Suprapubic skin (tissue), 4 donors: ENCODE data around the gene SMARCC1. TPM values are rescaled to one million over a fixed set of nuclear protein-coding genes. Genes with fewer than 3 reads are reported as not detected.

ENCODE experiments used
- DNase-seq, 2 donors: peaks; one replicate each; pipeline ENCODE4 v3.0.0-alpha.2; 2019; ENCODE audit warnings: low spot score in 2 of 2
- H3K27ac ChIP-seq: fragments of 200-600 bp; sonication (generic); one replicate; pipeline ENCODE4 v1.5.1; 2019
- H3K27me3 ChIP-seq: fragments of 200-600 bp; sonication (generic); one replicate; pipeline ENCODE4 v1.5.1; 2019
- H3K36me3 ChIP-seq: fragments of 200-600 bp; sonication (generic); one replicate; pipeline ENCODE4 v1.5.1; 2019
- H3K4me1 ChIP-seq: fragments of 200-600 bp; sonication (generic); one replicate; pipeline ENCODE4 v1.5.1; 2019
- H3K4me3 ChIP-seq: fragments of 200-600 bp; sonication (generic); one replicate; pipeline ENCODE4 v1.5.1; 2019; ENCODE audit warnings: mild to moderate bottlenecking
- H3K9me3 ChIP-seq: fragments of 200-600 bp; sonication (generic); one replicate; pipeline ENCODE4 v1.5.1; 2019
- EP300 ChIP-seq: sonication (generic); formaldehyde crosslinking; IDR thresholded peaks from one replicate; pipeline ENCODE4 v1.6.1; 2017; ENCODE audit warnings: antibody characterized with exemption
- POLR2A ChIP-seq, 2 donors: fragments of 450-650 bp; IDR thresholded peaks; one replicate each; pipeline ENCODE4 v1.6.1; 2017; ENCODE audit warnings: antibody characterized with exemption in 2 of 2, mild to moderate bottlenecking in 2 of 2, moderate library complexity in 2 of 2
- POLR2AphosphoS5 ChIP-seq, 3 donors: sonication (generic); formaldehyde crosslinking; IDR thresholded peaks; one replicate each; pipeline ENCODE4 v1.6.1; 2017; ENCODE audit warnings: antibody characterized with exemption in 3 of 3
- WGBS: methylation state at CpG from one replicate; pipeline ENCODE4 v1.1.5; 2018; 5-methylcytosine and 5-hydroxymethylcytosine counted together
- total RNA-seq, 4 donors: library from RNA; depleted of rRNA; stranded (reverse); fragments of >200 nt; gene quantifications; one replicate each; pipeline ENCODE4 v1.1.0, GENCODE V29; 2016
- TF ChIP-seq, protein P1 (sequence below), 2 donors: fragments of 200-600 bp in 1 of 2; fragments of 450-650 bp in 1 of 2; sonication (generic) in 1 of 2; IDR thresholded peaks; one replicate each; pipeline ENCODE4 v1.5.1; 2016 to 2019; ENCODE audit warnings: antibody characterized with exemption in 2 of 2, mild to moderate bottlenecking in 1 of 2, moderate library complexity in 1 of 2

Gene SMARCC1
- total RNA-seq, 4 donors from 2014 or later: 41.0 to 75.5 (median 58.1) TPM

DNA sequence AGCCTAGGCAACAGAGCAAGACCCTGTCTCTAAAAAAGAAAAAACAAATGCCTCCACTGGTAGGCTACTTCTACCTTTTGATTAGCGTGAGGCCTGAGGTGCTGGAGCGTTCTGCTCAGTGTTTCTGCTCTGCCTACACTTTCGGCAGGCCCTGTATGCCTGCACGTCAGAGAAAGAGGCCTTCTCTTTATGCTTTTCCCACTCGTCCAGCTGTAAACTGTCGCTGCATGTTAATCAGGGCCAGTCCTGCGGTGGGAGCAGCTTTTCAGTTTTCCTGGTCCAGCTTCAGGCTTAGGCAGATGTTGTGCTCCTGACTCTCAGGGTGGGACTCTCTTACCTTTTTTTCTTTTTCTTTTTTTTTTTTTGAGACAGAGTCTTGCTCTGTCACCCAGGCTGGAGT lies 228.3 kb downstream of the SMARCC1 start:
- WGBS: 84% methylated on average over 7 of the region's 7 CpGs
- no peak overlapping the region for H3K27ac ChIP-seq
- no peak for DNase-seq
- H3K9me3 ChIP-seq: no peaks in the 10 kb centered on the region
- H3K4me3 ChIP-seq: no peak overlapping the region
- no peaks in the 10 kb centered on the region for H3K4me1 ChIP-seq
- no peak for TF ChIP-seq EP300
- TF ChIP-seq POLR2A (IDR thresholded peaks at IDR 0.05): no peak
- TF ChIP-seq POLR2AphosphoS5 (IDR thresholded peaks at IDR 0.05): no peak
- TF ChIP-seq, protein P1, sequence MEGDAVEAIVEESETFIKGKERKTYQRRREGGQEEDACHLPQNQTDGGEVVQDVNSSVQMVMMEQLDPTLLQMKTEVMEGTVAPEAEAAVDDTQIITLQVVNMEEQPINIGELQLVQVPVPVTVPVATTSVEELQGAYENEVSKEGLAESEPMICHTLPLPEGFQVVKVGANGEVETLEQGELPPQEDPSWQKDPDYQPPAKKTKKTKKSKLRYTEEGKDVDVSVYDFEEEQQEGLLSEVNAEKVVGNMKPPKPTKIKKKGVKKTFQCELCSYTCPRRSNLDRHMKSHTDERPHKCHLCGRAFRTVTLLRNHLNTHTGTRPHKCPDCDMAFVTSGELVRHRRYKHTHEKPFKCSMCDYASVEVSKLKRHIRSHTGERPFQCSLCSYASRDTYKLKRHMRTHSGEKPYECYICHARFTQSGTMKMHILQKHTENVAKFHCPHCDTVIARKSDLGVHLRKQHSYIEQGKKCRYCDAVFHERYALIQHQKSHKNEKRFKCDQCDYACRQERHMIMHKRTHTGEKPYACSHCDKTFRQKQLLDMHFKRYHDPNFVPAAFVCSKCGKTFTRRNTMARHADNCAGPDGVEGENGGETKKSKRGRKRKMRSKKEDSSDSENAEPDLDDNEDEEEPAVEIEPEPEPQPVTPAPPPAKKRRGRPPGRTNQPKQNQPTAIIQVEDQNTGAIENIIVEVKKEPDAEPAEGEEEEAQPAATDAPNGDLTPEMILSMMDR (IDR thresholded peaks at IDR 0.05): no peak
- no peaks in the 10 kb centered on the region for H3K27me3 ChIP-seq
- H3K36me3 ChIP-seq: no peaks in the 10 kb centered on the region

DNA sequence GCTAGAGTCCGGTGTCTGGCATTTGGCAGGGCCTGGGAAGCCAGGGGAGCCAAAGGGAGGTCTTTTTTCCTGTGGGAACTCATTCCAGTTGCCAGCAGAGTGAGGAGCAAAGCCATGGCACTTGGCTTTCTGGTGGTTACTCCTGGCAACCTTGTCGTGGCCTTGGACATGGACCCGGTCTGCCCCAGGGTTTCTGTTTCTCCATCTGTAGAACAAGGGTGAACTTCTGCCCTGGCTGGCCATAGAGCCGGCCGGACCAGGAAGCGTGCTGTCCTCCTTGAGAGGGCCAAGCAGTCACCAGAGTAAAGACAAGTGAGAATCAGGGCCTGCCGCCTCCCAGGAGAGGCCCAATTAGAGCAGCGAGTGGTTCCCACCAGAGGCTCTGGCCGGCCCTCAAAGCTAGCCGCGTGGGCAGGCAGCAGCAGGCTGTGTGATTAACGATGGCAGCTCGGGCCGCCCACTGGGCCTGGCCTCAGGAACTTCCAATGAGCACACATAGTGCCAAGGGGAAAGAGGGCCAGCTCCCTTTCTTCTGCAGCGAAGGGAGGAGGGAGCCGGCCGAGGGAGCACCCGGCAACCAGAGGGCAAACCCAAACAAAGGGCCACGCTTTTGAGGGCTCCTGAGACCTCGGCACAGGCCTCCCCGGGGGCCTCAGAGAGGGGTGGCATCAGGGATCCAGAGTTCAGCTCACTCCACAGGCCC lies 239.1 kb downstream of the SMARCC1 start:
- no peaks in the 10 kb centered on the region for H3K27me3 ChIP-seq
- WGBS: 31% methylated on average over 7 of the region's 21 CpGs
- H3K9me3 ChIP-seq: no peaks in the 10 kb centered on the region
- peaks cover 7% of the 10 kb centered on the region for H3K4me1 ChIP-seq
- no peak for DNase-seq
- no peak overlapping the region for H3K27ac ChIP-seq
- TF ChIP-seq, protein P1 (IDR thresholded peaks at IDR 0.05): no peak
- TF ChIP-seq EP300: no peak
- no peak for TF ChIP-seq POLR2A (IDR thresholded peaks at IDR 0.05)
- no peak for TF ChIP-seq POLR2AphosphoS5 (IDR thresholded peaks at IDR 0.05)
- no peak overlapping the region for H3K4me3 ChIP-seq
- H3K36me3 ChIP-seq: no peaks in the 10 kb centered on the region

DNA sequence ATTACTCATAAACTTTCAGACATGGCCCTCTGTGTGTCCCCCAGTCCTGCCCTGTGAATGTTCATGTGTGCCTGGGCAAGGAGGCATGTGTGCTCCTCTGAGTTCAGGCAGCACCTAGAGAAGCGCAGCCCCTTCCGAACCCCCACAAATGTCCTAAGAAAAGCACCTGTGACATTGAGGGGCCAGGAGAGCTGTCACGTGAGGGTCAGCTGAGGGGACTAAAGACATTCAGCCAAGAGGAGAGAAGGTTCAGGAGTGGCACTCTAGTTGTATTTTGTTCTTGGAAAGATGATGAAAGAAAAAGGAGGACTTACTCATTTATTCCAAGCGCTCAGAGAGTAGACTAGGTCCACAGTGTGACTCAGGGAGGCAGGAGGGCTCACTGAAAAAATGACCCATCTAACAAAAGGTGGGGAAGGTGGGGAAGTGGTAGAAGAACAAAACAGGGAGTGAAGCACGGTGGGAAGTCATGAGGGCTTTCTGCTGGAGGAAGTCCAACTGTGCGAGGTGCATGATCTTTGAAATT lies 240.0 kb downstream of the SMARCC1 start:
- Histone ChIP-seq H3K36me3 (no peaks in the 10 kb centered on the region), H3K4me3 (no peak overlapping the region), H3K4me1 (peaks cover 7% of the 10 kb centered on the region), H3K27ac (no peak overlapping the region), H3K27me3 (no peaks in the 10 kb centered on the region), H3K9me3 (no peaks in the 10 kb centered on the region)
- DNase-seq: no peak
- TF ChIP-seq POLR2AphosphoS5 (IDR thresholded peaks at IDR 0.05) (no peak), POLR2A (IDR thresholded peaks at IDR 0.05) (no peak), EP300 (no peak)
- TF ChIP-seq, protein P1 (IDR thresholded peaks at IDR 0.05): no peak
- WGBS: 70% methylated on average over 6 of the region's 6 CpGs

DNA sequence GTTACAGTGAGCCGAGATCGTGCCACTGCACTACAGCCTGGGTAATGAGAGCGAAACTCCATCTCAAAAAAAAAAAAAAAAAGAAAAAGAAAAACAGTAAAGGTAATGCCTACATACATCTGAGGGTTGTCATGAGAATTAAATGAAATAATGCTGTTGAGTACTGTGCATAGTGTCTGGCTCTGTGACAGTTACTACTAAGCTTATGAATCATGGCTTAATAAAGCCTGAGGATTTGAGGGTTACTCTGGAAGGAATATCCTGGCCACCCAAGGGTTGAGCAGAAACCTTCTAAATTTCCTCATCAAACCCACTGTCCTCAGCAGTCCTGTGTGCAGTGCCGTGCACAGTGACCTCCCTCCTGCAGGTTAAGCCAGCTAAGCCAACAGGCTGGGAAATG lies 241.4 kb downstream of the SMARCC1 start:
- TF ChIP-seq, protein P1 (IDR thresholded peaks at IDR 0.05): no peak
- no peak for TF ChIP-seq POLR2A (IDR thresholded peaks at IDR 0.05)
- TF ChIP-seq EP300: no peak
- no peak for TF ChIP-seq POLR2AphosphoS5 (IDR thresholded peaks at IDR 0.05)
- 88% methylated on average over 4 of the region's 4 CpGs for WGBS
- H3K4me1 ChIP-seq: peaks cover 7% of the 10 kb centered on the region
- no peaks in the 10 kb centered on the region for H3K27me3 ChIP-seq
- no peak overlapping the region for H3K27ac ChIP-seq
- DNase-seq: no peak
- H3K4me3 ChIP-seq: no peak overlapping the region
- H3K9me3 ChIP-seq: no peaks in the 10 kb centered on the region
- H3K36me3 ChIP-seq: no peaks in the 10 kb centered on the region

DNA sequence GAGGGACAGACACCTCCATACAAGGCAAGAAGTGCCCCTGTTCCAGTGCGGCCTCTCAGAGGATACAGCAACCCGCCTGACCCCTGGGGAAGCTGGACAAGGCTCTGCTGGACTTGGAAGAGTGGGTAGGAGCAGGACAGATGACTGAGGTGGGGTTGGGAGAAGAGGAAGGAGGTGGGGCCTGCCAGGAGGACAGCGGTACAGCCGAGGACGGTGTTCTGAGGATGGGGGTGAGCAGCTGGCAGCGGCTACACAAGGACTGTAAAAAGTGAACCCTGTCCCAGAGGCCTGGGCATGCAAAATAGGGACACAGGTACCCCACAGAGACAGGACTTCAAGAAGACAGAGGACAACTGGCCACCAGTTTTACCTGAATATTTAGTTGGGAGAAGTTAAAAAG lies 244.7 kb downstream of the SMARCC1 start:
- 91% methylated on average over 6 of the region's 6 CpGs for WGBS
- TF ChIP-seq EP300 (no peak), POLR2A (IDR thresholded peaks at IDR 0.05) (no peak), POLR2AphosphoS5 (IDR thresholded peaks at IDR 0.05) (no peak)
- TF ChIP-seq, protein P1 (IDR thresholded peaks at IDR 0.05): no peak
- Histone ChIP-seq H3K27ac (no peak overlapping the region), H3K4me1 (peaks cover 3% of the 10 kb centered on the region), H3K36me3 (no peaks in the 10 kb centered on the region), H3K4me3 (no peak overlapping the region), H3K27me3 (no peaks in the 10 kb centered on the region), H3K9me3 (no peaks in the 10 kb centered on the region)
- no peak for DNase-seq
